ENCODE measurements around the gene MAML3. TPM values are rescaled to one million over a fixed set of nuclear protein-coding genes. Genes with fewer than 3 reads are reported as not detected.
A peak's percentile ranks its signal among the peaks of the same experiment; 100 is the strongest.

The MAML3 gene
- total RNA-seq, 1 donor from 2014 or later, result 4.0 TPM

DNA sequence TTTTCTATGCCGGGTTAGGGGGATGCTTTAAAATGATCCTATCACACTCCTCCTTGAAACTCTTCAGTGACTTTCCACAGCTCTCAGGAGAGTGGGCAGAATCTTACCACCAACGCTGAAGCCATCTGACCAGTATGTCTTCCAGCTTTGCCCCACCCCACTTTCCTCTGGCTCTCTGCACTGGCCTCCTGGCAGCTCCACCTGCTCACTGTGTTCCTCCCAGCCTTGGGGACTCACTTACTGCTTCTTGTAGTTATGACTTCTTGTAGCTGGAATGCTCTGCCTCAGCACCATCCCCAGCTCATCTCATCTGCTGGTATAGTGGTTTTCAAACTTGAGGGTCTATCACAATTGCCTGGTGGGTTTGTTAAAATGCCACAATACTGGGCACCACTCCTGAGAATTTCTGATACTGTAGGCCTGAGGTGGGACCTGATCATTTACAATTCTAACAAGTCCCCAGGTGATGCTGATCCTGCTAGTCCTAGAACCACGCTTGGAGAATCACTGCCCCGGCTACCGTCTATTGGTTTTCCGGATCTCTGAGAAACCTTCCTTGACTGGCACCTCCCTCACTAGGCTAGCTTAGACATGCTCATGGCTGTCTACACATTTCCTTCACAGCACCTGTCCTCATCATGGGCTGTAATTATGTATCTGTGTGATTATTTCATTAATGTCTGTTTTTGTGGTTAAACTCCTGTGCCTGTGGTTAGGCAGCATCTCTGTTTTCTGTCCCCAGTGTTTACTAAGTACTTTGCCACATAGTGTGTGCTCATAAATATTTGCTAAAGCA, 336.1 kb downstream of the MAML3 start:
- no peak for DNase-seq (ENCODE audit: low read depth in 2 of 2)

DNA sequence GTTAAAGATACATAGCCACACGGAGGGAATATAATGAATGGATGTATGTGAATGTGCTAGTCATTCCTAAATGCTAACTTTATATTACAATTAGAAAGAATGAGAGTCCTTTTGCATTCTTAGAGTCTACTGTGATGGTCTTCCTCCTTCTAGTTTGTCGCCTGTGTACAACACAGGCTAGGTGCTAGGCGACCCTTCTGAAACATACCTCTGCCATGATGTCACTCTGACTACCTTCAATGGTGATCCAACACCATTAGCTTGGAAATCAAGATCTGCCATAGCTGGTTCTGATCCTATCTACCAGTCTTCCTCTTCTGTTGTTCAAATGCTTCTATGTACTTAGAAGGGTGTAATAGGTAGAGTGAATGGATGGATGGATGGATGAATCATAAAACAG, 337.1 kb downstream of the MAML3 start:
- no peak for DNase-seq (ENCODE audit: low read depth in 2 of 2)

DNA sequence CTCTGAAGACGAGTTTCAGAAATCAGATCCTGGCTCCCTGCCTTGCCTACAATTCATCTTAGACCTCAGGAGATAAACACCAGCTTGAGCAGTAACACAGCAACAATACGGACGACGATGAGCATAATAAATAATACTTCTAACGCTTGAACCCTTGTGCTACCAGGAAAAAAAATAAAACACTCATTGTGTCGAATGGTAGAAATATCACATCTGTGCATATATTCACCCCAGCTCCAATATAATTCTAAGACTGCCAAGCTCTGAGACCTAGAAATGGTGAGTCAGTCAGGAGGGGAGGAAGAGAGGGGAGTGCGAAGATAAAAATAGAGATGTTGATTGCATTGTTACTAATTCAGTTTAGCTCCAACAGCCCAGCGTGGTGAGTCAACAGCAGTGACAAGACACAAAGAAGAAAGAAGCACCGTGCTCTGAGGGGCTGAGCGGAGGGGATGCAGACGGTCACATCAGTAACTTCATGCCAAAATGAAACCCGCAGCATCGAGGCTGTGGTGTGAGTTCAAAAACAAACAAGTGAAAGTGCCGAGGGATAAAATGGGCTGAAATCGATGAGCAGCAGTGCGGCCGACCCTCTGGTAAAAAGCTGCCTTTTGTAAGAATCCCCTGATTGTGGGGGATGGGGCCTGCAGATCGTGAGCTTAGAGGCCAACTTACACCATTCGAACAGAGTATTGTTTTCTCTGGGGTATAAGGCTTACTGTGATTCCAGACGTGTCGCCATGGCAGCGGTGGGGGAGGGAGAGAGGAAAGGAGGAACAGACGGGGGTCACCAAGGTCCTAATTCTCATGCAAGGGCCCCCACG, 338.0 kb downstream of the MAML3 start:
- DNase-seq (ENCODE audit: low read depth in 2 of 2), result peak; percentile 68 to 93

DNA sequence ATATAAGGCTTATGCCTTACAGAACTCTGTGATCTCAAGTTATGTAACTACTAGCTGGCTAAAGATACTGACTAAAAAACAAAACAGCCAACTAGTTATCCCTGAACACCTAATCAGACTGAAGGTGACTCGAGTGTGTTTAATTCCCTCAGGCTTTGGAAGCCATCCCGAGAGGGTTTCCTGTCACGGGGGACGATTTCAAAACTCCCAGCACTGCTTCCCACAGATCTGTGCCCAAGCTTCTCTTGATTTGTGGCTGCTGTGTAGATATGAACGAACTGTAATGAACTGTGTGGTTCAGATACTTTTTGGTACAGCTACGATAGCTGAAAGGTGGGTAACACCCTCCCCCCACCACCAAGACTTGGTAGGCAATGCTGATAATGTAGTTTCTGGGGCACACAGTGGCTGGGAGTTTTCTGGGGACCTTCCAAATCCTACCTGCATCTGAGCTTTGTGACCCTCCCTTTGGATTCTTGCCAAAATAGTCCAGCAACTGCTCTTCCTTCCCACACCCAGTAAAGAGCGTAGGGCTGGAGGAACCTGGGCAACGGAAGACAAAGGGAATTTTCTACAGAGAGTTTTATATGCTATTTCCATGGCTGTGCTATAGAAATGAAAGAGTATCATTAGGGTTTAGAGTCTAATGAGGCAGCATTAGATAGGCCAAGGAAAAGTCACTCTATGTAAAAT, 339.5 kb downstream of the MAML3 start:
- peak; percentile 65 to 88 for DNase-seq (ENCODE audit: low read depth in 2 of 2)

DNA sequence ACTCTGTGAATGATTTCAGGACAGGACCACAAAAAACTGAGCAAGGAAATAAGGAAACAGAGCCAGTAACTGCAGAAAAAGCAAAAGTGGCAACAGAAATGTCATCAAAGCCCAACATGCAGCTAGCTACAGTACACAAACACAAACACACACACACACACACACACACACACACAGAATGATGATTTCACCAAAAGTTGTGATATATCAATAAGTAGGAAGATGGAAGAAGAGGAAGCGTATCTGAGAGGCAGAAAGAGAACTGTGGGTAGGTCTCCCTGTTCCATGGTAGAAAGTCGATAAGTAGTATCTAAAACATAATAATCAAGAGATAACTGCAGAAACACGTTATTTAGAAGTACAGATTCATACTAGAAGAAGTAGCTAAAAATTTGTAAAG, 340.1 kb downstream of the MAML3 start:
- no peak for DNase-seq (ENCODE audit: low read depth in 2 of 2)

DNA sequence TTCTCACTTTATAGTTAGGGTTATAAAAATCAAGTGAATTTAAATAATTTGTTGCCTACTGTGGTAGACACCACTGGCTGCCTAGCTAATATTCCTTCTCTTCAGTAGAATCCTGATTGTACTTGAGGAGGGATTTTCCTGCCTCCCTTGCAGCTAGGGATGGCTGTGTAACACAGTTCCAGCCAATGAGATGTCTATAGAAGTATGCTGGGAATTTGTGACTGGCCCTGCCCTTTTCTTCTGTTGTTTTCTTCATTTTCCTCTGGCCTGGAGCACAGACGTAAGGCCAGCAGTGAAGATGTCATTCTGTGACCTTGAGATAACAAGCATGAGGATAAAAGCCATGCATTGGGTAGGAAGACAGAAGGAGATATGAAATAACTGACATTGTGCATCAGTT, 343.3 kb downstream of the MAML3 start:
- DNase-seq (ENCODE audit: low read depth in 2 of 2), result no peak

DNA sequence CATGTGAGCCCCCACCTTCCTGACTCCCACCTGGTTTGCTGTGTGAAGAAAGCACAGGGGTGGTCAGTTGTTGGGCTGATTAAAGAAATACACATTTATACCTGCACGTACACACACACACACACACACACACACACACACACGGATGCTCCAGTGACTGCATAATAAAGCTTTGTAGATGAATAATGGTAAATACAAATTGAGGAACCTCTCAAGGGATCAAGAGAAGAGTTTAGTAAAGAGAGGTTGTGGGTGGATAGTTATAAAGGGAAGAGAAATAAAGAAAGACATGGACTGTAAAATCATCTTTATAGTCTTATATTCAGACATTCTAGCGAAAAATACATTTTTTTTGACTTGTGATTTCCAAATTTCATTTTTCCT, 344.2 kb downstream of the MAML3 start:
- no peak for DNase-seq (ENCODE audit: low read depth in 2 of 2)

DNA sequence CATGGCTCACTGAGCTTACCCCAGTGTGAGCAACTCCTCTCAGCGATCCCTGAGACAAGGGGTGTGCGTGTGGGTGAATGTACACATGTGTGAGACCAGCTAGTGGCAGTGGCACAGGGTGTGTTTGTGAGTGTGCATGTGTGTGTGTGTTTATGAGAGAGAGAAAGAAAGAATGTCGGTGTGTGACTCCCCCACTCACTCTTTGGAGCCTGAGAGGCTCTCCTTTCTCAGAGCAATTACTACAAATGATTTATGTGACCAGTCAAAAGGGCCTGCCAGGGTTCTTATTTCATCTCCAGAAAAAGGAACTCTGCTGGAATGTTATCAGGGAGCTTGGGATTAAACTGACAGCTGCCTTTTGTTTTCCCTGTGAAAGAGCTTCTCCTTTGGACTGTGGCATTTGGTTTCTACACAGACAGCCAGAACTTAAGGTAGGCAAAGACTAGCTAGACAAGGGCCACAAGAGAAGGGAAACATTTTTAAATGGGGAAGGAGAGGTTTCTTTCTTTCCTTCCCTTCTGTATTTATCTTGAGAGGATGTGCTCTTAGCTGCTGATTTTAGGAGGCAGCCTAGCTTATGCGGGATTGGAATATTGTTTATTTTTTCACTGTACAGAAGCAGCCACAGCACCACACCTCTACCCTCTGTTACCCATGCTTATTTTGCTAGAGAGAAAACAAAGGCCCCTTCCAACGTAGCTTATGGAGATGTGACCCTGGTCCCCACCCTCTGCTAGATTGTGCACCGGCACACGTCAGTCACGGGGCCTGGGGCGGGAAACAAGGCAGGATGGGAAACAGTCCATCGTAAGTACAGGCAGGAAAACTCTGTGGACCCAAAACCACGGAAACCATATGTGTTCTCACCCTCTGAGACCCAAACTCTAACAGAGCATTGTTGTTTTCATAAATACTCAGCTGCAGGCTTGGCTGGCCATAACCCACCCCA, 344.9 kb downstream of the MAML3 start:
- peak; percentile 49 to 83 for DNase-seq (ENCODE audit: low read depth in 2 of 2)

DNA sequence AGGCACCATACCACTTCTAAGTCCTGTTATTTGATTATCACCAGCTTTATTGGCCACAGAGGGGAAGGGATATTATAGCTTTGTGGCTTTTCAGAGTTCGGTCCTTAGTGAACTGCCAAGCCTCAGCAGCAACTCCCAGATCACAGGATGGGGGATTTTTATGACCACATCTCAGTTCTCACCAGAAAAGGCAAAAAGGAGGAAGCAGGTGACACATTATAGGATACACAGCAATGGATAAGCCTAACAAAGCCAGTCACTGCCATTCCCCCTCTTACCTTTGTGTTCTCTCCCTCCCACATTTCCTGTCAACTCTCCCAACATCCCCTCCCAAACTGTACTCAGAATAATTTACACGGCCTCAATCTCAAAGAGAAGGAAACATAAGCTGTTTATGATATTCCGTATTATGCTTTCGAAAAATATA, 345.6 kb downstream of the MAML3 start:
- DNase-seq (ENCODE audit: low read depth in 2 of 2), result peak; percentile 51 to 56

DNA sequence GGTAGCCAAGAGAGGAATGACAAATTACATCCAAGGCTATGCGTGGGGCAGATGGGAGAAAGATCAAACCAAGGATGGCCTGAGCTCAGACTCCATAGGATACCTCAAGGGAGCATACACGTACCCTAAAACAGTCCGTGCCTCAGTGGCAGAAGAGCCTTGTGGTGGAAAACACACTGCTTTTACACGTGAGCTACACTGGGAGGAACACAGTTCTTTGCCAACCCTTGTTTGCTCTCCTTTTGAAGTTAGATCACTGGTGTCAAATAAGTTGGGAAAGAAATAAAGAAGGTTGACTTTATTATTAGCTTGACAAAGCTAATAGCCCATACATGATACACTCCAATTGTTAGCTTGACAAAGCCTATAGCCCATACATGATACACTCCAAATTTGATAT, 346.5 kb downstream of the MAML3 start:
- DNase-seq (ENCODE audit: low read depth in 2 of 2), result no peak

DNA sequence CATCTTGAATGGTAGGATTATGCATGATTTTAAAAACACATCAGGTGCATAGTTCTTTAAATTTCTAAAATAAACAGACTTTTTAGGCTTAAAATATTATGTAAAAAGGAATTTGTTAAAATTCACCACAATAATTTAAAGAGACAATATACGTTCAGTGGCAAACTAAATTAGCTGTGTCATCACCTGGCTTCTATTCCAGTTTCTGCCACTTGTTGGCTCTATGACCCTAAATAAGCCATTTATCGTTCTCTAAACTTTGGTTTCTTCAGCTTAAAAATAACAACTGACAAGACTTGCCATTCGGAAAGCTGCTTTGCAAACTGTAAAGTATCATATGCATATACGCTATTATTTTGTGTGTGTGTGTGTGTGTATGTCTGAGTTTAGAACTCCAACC, 347.1 kb downstream of the MAML3 start:
- DNase-seq (ENCODE audit: low read depth in 2 of 2), result no peak

DNA sequence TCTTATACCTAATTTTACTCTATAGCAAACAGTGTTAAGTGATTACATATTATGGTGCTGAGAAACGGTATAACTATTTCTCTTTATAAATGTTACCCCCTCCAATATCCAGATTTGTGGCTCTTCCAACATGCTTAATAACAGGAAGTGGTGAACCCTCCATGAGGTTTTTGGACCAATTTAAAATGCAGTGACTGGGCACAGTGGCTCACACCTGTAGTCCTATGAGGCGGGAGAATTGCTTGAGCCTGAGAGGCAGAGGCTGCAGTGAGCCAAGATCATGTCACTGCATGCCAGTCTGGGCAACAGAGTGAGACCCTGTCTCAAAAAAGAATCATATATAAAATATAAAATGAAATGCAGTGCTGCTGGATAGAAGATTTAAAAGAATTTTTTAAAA, 351.1 kb downstream of the MAML3 start:
- no peak for DNase-seq (ENCODE audit: low read depth in 2 of 2)

DNA sequence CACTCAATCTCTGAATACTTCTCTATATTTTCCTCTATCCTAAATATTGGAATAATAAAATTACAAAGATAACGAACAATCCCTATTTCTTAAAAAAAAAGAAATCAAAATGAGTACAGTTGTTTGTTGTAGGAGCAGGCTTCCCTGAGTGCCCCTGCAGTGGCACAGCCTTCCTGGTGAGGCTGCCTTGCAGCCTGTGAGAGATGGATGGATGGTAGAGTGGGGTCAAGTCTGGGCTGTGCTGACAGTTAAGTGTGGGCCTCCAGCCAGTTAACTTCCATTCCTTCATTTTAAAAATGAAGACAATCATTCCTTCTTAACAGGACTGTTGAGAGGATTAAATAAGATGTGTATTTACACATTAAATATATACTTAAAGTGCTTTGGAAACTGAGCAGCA, 351.5 kb downstream of the MAML3 start:
- DNase-seq (ENCODE audit: low read depth in 2 of 2), result no peak

DNA sequence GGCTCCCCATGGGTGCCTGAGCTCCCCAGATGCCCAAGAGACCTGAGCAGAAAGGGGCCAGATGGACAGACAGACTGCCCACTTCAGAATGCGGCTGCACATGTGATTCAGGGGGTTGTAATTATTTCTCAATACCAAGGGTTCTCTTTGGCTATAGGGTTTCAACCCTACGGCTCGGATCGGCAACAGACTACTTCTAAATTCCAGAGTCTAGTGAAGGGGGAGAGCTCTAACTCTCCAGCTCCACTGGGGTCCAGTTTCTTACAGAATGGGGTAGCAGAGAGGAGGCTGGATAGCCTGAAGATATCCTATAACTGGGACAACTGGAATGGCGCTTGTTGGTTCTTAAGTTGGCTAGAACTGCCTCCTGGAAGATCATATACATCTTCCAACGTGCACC, 352.1 kb downstream of the MAML3 start:
- DNase-seq (ENCODE audit: low read depth in 2 of 2), result no peak

DNA sequence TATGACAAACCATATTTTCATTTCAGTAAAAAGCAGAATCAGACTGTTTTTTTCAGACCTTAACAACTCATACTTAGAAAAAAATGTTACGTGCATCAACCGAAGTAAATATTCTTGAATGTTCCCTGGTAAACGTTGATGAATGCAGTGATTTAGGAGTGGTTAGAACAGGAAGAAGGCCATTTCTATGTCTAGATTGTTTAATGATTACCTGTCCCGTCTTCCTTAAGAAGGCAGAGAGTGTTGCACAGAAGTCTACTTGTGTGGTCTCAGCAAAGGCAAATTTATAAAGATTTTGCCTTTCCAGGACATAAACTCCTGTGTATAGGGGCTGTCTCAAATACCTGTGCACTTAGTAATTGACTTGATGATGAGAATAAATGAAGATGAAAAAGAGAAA, 353.9 kb downstream of the MAML3 start:
- no peak for DNase-seq (ENCODE audit: low read depth in 2 of 2)

DNA sequence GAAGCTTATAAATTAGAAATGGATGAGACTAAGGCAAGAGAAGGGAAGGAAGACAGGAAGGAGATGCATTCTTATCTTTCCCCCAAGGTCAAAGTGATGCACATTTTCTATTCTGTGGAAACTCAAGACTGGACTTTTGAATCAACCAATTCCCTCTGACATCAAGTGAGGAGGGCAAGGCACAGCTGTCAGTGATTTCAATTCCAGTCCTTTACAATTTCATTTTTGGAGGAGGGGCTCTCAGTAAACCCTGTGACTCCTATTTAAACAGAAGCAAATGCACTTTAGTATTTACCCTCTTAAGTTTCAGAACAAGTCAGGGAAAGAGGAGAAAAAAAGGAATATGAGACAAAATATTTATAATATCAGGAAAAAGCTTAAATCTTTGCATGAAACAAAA, 354.4 kb downstream of the MAML3 start:
- DNase-seq (ENCODE audit: low read depth in 2 of 2), result no peak

DNA sequence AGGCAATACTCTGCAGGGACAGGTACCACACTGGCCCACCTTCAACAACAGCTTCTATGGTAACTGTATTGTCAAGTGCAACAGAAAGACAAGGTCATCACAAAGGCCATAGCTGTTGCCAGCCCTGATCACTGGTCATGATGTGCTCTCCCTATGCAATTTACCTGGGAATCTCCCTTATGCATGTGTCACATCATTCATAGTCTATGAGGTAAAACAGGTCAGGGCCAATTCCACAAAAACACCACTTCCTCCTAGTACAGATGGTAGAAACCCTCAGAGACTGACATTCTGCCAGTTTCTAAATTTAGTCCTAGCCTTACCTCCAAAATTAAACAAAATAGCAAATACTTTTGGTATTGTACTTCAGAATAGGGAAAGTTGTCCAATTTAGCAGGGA, 355.5 kb downstream of the MAML3 start:
- DNase-seq (ENCODE audit: low read depth in 2 of 2), result peak; percentile 33 to 65

DNA sequence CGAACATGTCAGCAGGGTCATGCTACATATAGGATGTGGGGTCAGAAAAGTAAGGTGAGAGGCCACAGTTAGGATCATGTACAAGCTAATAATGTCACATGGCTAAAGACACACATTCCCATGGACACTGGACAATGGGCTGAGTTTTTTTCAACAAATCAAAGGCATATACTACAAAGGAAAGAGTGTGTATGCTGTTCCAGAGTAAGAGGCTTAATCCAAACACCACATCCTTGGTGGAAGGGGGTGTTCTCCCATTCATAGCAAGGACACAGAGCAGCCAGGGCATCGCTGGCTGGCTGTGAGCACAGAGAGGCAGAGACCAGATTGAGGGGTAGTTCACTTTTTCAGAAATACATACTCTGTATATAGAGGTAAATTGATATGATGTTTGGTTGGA, 356.7 kb downstream of the MAML3 start:
- DNase-seq (ENCODE audit: low read depth in 2 of 2), result no peak

DNA sequence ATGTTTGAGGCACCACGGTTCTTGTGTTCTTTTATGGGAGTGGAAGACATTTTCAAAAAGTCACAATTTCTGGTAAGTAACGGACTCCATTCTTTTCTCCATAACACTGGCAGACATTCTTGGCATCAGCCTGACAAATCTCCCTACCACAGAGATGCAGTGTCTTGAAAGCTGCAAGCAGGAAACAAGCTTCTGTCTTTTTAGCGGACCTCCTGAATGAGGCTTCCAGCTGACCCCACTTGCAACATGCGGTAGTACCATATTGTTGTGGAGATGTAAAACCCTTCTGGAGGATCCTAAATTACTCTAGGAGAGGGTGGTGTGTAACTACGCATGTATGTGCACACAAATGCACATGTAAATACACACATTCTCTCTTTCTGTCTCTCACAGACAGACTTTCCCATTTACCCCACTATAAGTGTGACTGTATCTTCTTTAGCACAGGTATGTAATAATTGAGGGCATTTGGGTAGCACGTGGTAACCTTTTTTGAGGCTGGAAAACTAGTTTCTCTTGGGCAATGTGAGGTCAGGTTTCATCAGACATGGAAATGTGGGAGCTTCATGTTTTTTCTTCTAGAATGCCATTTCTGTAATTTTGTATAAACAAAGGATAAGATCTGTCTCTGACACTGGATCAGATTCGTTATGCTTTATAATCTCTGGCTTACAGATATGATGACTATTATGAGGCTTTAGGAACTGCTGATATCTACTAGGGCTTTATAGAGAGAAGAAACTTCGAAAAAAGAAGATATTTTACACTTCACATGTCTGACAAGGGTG, 358.3 kb downstream of the MAML3 start:
- DNase-seq (ENCODE audit: low read depth in 2 of 2), result no peak

DNA sequence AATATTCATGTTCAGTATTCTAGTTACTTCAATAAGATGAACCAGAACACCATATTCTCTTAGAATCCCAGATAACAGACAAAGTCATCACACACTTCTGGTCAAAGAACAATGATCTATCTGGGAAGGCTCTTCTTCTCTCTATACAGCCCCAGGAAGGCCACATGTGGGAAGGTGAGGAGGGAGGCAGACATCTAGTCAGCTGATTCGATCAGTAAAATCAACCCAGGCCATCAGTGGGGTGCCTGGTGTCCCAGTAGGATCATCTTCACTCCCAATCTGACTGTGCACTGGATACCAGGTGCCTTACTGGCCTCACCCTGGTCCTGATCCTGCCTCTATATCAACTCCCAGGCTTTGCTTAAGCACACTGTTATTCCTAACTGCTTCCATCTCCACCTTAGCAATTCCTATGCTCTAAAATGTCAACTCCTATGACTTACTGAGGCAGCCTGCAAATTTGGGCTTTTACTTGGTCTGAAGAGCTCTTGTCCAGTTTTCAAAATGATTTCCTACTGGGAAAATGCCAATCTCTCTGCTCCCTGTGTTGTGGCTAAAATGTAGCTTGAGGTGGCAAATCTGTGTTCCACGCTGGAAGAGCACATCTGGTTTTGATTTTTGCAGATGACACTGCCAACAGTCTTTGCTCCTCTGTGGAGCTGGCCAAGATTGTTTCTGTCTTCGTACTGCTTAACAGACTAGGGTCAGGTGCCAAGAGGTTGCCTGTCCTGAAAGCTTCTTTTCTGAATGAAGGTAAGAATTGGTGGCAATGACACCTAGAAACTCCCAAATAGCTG, 359.6 kb downstream of the MAML3 start:
- no peak for DNase-seq (ENCODE audit: low read depth in 2 of 2)

All from lung microvascular endothelial cell (primary cell).